PC-9 (cell line): ENCODE results near the gene KRT82. TPM values are rescaled to one million over a fixed set of nuclear protein-coding genes. Genes with fewer than 3 reads are reported as not detected.

Source experiments
- BruUV-seq: library from RNA; stranded (reverse); fragments of 400-500 nt; replicated peaks from 2 replicates; lab custom pipeline; 2021; lab: Mats Ljungman, UMichigan
- CTCF ChIA-PET: fragments of 300-600 bp; sonication (Branson Sonifier 250); formaldehyde crosslinking; loops from one replicate; lab custom pipeline; 2022; ENCODE audit warnings: antibody characterized with exemption; lab: Charles Lee
- POLR2A ChIA-PET: fragments of 300-600 bp; sonication (Branson Sonifier 250); formaldehyde crosslinking; loops from one replicate; lab custom pipeline; 2022; ENCODE audit warnings: antibody characterized with exemption; ENCODE audit not compliant: unreplicated experiment; lab: Charles Lee
- DNase-seq, 2 experiments: peaks; one replicate each; pipeline versions ENCODE4 v3.0.0 to v3.0.0-alpha.2; 2015 to 2022; ENCODE audit warnings: mixed read lengths in 1 of 2
- H2AFZ ChIP-seq: fragments of 200-600 bp; sonication (generic); 2 replicates; pipeline ENCODE4 v1.8.1; 2017; ENCODE audit warnings: antibody characterized with exemption
- H3F3A ChIP-seq: fragments of 200-600 bp; sonication (generic); 2 replicates; pipeline ENCODE4 v1.8.1; 2017; ENCODE audit warnings: antibody characterized with exemption, mild to moderate bottlenecking, low read depth; ENCODE audit not compliant: insufficient read depth
- H3K27ac ChIP-seq: fragments of 200-600 bp; sonication (generic); 2 replicates; pipeline ENCODE4 v1.6.1; 2016; ENCODE audit warnings: mixed run types
- H3K27me3 ChIP-seq: fragments of 200-600 bp; sonication (generic); 2 replicates; pipeline ENCODE4 v1.6.1; 2016; ENCODE audit warnings: low read depth, mixed run types; ENCODE audit not compliant: insufficient read depth
- H3K36me3 ChIP-seq: fragments of 200-600 bp; sonication (generic); 2 replicates; pipeline ENCODE4 v1.6.1; 2016; ENCODE audit warnings: low read depth, mixed run types
- H3K4me1 ChIP-seq: fragments of 200-600 bp; sonication (generic); replicated peaks from 2 replicates; pipeline ENCODE4 v1.6.1; 2016; ENCODE audit warnings: mixed run types; ENCODE audit not compliant: insufficient read depth
- H3K4me2 ChIP-seq: fragments of 200-600 bp; sonication (generic); 2 replicates; pipeline ENCODE4 v1.6.1; 2017; ENCODE audit warnings: mixed run types
- H3K4me3 ChIP-seq: fragments of 200-600 bp; sonication (generic); 2 replicates; pipeline ENCODE4 v1.6.1; 2016; ENCODE audit warnings: mixed run types
- H3K79me2 ChIP-seq: fragments of 200-600 bp; sonication (generic); 2 replicates; pipeline ENCODE4 v1.6.1; 2017; ENCODE audit warnings: low read depth, mixed run types
- H3K9me2 ChIP-seq: fragments of 200-600 bp; sonication (generic); 2 replicates; pipeline ENCODE4 v1.8.1; 2017; ENCODE audit warnings: mild to moderate bottlenecking; ENCODE audit not compliant: insufficient read depth
- H3K9me3 ChIP-seq: fragments of 200-600 bp; sonication (generic); 2 replicates; pipeline ENCODE4 v1.8.1; 2016; ENCODE audit warnings: low read depth; ENCODE audit not compliant: insufficient read depth
- H4K20me1 ChIP-seq: fragments of 200-600 bp; sonication (generic); 2 replicates; pipeline ENCODE4 v1.8.1; 2017; ENCODE audit not compliant: insufficient read depth
- EZH2 ChIP-seq: fragments of 200-600 bp; sonication (generic); IDR thresholded peaks from 2 replicates; pipeline ENCODE4 v1.8.0; 2017; ENCODE audit warnings: antibody characterized with exemption, low read depth
- intact Hi-C: fragments of 100-400 bp; cut with micrococcal nuclease; formaldehyde crosslinking; loops from one replicate; pipeline ENCODE4 v1.10.0; 2022; ENCODE audit not compliant: unreplicated experiment
- total RNA-seq: library from RNA; stranded (reverse); gene quantifications from 2 replicates; pipeline ENCODE4 v1.2.3, GENCODE V29; 2021
- TF ChIP-seq, protein P1 (sequence below): fragments of 200-600 bp; sonication (generic); conservative IDR thresholded peaks from 2 replicates; pipeline ENCODE4 v1.6.1; 2017; ENCODE audit warnings: mixed run types, antibody characterized with exemption, mild to moderate bottlenecking, moderate library complexity

Gene KRT82
- total RNA-seq, 1 experiment from 2014 or later = not detected

GRCh38 chr12:52383331-52383730 lies 22.8 kb downstream of the KRT82 start:
- TF ChIP-seq, protein P1, sequence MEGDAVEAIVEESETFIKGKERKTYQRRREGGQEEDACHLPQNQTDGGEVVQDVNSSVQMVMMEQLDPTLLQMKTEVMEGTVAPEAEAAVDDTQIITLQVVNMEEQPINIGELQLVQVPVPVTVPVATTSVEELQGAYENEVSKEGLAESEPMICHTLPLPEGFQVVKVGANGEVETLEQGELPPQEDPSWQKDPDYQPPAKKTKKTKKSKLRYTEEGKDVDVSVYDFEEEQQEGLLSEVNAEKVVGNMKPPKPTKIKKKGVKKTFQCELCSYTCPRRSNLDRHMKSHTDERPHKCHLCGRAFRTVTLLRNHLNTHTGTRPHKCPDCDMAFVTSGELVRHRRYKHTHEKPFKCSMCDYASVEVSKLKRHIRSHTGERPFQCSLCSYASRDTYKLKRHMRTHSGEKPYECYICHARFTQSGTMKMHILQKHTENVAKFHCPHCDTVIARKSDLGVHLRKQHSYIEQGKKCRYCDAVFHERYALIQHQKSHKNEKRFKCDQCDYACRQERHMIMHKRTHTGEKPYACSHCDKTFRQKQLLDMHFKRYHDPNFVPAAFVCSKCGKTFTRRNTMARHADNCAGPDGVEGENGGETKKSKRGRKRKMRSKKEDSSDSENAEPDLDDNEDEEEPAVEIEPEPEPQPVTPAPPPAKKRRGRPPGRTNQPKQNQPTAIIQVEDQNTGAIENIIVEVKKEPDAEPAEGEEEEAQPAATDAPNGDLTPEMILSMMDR = no peak
- no peak for TF ChIP-seq EZH2
- Histone ChIP-seq H3F3A (no peaks in the 10 kb centered on the region), H2AFZ (no peak overlapping the region), H4K20me1 (no peaks in the 10 kb centered on the region), H3K9me2 (no peaks in the 10 kb centered on the region), H3K79me2 (no peaks in the 10 kb centered on the region), H3K4me3 (no peak overlapping the region), H3K9me3 (no peaks in the 10 kb centered on the region), H3K27ac (no peak overlapping the region), H3K27me3 (no peaks in the 10 kb centered on the region), H3K4me2 (no peak overlapping the region), H3K4me1 (no peaks in the 10 kb centered on the region), H3K36me3 (no peaks in the 10 kb centered on the region)
- BruUV-seq = no TSS peak
- ChIA-PET POLR2A (no interaction called here), CTCF (interaction anchor here (0.6 kb wide), 2 partner anchors 15 to 236 kb away, joined by 5 to 14 read pairs; no protein-coding TSS in a partner anchor)
- DNase-seq = no peak
- intact Hi-C loops = no loop called here

GRCh38 chr12:52382854-52383253 lies 23.3 kb downstream of the KRT82 start:
- Histone ChIP-seq H3K27me3 (no peaks in the 10 kb centered on the region), H3K4me1 (no peaks in the 10 kb centered on the region), H4K20me1 (no peaks in the 10 kb centered on the region), H3K4me2 (no peak overlapping the region), H3K79me2 (no peaks in the 10 kb centered on the region), H3K9me2 (no peaks in the 10 kb centered on the region), H3K27ac (no peak overlapping the region), H2AFZ (no peak overlapping the region), H3F3A (no peaks in the 10 kb centered on the region), H3K36me3 (no peaks in the 10 kb centered on the region), H3K9me3 (no peaks in the 10 kb centered on the region), H3K4me3 (no peak overlapping the region)
- ChIA-PET CTCF (no interaction called here), POLR2A (no interaction called here)
- intact Hi-C loops = no loop called here
- no peak for DNase-seq
- no TSS peak for BruUV-seq
- TF ChIP-seq, protein P1 = no peak
- TF ChIP-seq EZH2 = no peak

DNA sequence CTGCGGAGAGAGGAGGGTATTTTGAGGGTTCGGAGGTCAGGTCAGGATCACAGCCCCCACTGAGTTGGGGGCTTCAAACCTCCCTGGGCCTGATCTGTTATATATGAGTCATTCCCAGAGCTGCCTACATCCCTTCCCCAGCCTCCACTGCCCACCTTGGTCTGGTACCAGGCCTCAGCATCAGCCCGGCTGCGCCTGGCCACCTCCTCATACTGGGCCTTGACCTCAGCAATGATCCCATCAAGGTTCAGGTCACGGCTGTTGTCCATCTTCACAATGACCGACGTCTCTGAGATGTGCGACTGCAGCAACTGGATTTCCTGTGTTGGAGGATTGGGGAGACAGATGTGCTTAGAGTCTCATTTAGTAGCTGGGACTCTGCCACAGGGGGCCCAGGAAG lies 24.9 kb downstream of the KRT82 start:
- Histone ChIP-seq H3K4me3 (no peak overlapping the region), H3K27me3 (no peaks in the 10 kb centered on the region), H3K9me2 (no peaks in the 10 kb centered on the region), H3K27ac (no peak overlapping the region), H3K4me2 (no peak overlapping the region), H3K79me2 (no peaks in the 10 kb centered on the region), H3F3A (no peaks in the 10 kb centered on the region), H3K36me3 (no peaks in the 10 kb centered on the region), H2AFZ (no peak overlapping the region), H3K4me1 (no peaks in the 10 kb centered on the region), H3K9me3 (no peaks in the 10 kb centered on the region), H4K20me1 (no peaks in the 10 kb centered on the region)
- TF ChIP-seq, protein P1 = no peak
- no peak for TF ChIP-seq EZH2
- intact Hi-C loops = no loop called here
- POLR2A ChIA-PET = no interaction called here
- DNase-seq = no peak
- CTCF ChIA-PET = no interaction called here
- BruUV-seq = no TSS peak
